Amniotic epithelial cell (primary cell): Measurements from ENCODE around the gene ITPR2.
A peak's percentile ranks its signal among the peaks of the same experiment; 100 is the strongest.

ENCODE experiments used
- DNase-seq: peaks from one replicate; pipeline ENCODE4 v3.0.0-alpha.2; 2010; ENCODE audit warnings: low read depth

Gene ITPR2

DNA sequence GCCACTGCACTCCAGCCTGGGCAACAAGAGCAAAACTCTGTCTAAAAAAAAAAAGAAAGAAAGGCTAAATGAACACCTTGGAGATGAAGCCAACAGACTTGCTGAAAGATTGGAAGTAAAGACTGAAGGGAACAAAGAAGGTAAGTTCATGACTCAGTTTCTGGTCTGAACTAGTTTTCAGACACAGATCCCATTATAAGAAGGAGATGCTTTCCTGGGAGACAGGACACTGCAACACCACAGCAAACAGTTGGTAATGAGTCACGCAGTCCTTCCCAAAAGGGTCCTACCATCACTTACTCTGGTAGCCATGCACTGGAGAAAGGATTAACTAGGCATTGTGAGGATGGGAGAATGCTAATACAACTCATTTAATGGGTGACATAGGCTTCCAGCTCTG, 540.4 kb downstream of the ITPR2 start:
- DNase-seq, result no peak

DNA sequence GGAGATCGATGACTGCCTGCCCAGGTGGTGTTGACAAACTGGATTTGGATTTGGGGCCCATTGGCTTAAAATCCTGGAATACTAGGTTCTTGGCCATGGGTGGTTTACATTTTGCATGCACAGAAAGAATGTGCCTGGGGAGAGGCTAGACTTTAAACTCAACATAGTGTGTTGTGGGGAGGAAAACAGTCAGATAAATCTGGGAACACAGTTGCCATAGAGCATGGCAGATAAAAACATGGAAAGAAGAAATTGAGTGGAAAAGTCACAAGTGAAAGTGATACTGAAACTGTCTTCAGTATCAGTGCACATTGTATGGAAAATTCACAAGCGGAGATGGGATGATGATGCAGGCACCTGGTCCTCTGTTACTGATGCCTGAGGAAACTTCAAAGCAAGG, 542.4 kb downstream of the ITPR2 start:
- no peak for DNase-seq

DNA sequence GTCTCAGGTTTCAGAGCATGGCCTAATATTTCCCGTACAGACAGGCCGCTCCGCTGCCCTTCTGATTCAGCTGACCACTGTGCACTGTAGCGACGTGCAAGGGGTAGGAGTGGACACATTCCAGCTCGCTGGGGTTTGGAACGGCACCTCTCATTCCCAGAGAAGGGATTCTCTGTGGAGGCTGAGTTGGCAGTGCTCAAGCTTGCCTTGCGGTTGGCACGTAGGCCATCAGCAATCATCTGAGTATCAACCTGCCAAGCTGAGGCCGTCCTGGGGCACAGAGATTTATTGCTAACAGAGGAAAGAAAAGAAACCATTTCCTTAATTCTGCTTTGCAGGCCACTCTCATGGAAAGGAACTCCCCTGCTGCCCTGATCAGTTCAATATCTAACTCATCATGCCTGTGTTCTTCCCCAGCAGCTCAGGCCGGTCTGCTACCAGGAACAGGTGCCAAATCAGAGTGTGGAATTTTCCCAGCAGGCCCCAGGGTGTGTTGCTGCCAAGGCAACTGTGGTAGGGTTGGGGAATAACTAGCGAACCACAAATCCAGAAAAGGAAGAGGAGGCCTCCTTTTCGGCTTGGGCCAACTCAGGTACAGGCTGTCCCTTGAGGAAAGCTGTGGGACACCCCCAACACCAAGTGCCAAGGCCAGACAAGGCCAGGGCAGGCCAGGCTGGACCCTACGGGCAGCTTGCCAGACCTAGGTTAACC, 545.2 kb downstream of the ITPR2 start:
- peak; percentile 26 for DNase-seq
